ENCODE measurements around the gene FIZ1. TPM values are rescaled to one million over a fixed set of nuclear protein-coding genes. Genes with fewer than 3 reads are reported as not detected.

Gene FIZ1
- total RNA-seq, 2 experiments from 2014 or later: 6.0 to 17.1 TPM

DNA sequence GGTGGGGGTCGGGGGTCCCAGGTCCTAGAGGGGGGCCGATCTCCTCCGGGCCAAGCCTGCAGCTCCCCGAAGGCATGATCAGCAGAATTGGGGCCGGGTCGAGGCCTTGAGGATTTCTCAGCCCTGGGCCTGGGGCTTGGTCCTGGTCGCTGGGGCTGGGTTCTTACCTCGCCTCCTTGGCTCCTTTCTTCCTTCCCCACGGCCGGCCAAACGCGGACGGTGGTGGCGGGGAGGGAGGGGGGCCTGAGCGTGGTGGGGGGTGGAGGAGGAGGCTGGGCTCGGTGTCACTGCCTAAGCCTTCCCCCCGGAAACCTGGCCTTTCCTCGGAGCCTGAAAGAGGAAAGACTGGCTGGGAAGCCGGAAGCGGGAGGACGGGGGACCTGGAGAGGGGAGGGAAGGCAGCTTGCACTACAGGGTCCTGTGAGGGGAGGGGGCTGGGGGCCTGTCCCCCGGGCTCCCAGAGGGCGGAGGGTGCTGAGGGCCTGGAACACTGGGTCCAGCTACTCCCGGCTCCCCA is 18.6 kb downstream of the FIZ1 start, which contains the start of gene ZNF579:
Gene ZNF579, minus strand, starts transcription at position 221 of the 517 bp plus-strand sequence. CDS start 1,209 bp downstream, outside the sequence.
- intact Hi-C loops (cut with micrococcal nuclease; ENCODE audit: unreplicated experiment): loop anchor here (2.0 kb wide), 1 partner anchor 18 kb away; the partner anchor contains the start of gene FIZ1
- no peaks in the 10 kb centered on the region for H3K9me2 ChIP-seq (ENCODE audit: insufficient read depth, low read length)
- H3K27ac ChIP-seq (ENCODE audit: low read depth, low read length, poor library complexity, severe bottlenecking): peak within 1 kb of the TSS; percentile 49
- no TSS peak for BruUV-seq (replicated peaks)
- H3K9me3 ChIP-seq (ENCODE audit: low read length): no peaks in the 10 kb centered on the region
- peaks cover 9% of the 10 kb centered on the region; the same call in 1 of the 2 replicates for H3K79me2 ChIP-seq (ENCODE audit: insufficient read depth, low read depth, low read length)
- peak within 1 kb of the TSS; percentile 86 for H2AFZ ChIP-seq (ENCODE audit: low read length)
- CTCF ChIA-PET (ENCODE audit: unreplicated experiment): no interaction called here
- POLR2A ChIA-PET: interaction anchor here (0.7 kb wide), 1 partner anchor 310 kb away, joined by 3 read pairs; no protein-coding TSS in a partner anchor
- peak within 1 kb of the TSS; percentile 91 for H3K4me2 ChIP-seq (ENCODE audit: low read length)
- peaks cover 16% of the 10 kb centered on the region for H3K4me1 ChIP-seq (ENCODE audit: insufficient read depth, low read length, poor library complexity, severe bottlenecking)
- peaks cover 4% of the 10 kb centered on the region; the same call in 1 of the 2 replicates for H4K20me1 ChIP-seq (ENCODE audit: insufficient read depth, low read length)
- TF ChIP-seq EZH2phosphoT487 (IDR thresholded peaks at IDR 0.05; ENCODE audit: borderline replicate concordance, low read depth, low read length): no peak
- TF ChIP-seq, protein P1, sequence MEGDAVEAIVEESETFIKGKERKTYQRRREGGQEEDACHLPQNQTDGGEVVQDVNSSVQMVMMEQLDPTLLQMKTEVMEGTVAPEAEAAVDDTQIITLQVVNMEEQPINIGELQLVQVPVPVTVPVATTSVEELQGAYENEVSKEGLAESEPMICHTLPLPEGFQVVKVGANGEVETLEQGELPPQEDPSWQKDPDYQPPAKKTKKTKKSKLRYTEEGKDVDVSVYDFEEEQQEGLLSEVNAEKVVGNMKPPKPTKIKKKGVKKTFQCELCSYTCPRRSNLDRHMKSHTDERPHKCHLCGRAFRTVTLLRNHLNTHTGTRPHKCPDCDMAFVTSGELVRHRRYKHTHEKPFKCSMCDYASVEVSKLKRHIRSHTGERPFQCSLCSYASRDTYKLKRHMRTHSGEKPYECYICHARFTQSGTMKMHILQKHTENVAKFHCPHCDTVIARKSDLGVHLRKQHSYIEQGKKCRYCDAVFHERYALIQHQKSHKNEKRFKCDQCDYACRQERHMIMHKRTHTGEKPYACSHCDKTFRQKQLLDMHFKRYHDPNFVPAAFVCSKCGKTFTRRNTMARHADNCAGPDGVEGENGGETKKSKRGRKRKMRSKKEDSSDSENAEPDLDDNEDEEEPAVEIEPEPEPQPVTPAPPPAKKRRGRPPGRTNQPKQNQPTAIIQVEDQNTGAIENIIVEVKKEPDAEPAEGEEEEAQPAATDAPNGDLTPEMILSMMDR (conservative IDR thresholded peaks at IDR 0.05; ENCODE audit: low read length): no peak
- peaks cover 19% of the 10 kb centered on the region for H3K36me3 ChIP-seq (ENCODE audit: insufficient read depth, low read length)
- peak within 1 kb of the TSS; percentile 88 for H3K4me3 ChIP-seq (ENCODE audit: low read depth, low read length, poor library complexity, severe bottlenecking)
- peak; percentile 89 for DNase-seq (ENCODE audit: low spot score)

DNA sequence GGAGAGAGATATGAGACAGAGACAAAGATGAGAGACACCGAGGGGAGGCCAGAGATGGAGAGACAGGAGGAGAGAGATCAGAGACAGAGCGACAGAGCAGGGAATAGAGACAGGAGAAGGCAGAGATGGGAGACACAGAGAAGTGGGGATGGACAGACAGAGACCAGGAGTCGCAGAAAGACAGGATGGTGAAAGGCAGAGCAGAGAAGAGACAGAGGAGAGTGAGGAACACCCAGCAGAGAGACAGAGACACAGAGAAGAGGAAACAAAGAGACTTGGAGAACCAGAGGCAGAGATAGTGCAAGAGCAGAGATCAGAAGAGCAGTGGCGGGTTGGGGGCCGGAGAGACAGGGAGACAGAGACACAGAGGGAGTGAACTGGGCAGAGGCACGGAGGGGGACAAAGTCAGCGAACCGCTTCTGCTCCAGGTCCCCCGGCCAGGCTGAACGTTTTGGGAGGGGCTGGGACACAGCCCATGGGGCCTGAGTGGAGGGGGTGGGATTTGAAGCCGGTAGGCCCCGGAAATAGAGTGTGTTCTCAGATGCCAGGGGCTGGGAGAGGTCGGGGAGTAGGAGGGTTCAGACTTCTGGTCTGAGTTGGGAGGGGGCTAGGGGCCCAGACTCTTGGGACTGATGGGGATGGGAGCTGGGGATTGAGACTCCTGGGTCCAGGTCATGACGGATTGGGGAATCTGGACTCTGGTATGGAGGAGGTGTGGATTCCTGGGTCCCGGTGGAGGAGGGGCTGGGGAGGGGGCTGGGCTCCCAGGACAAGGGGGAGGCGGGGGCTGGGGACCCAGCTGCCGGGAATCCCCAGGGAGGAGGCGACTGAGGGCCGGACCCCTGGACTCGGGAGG is 19.3 kb downstream of the FIZ1 start:
- H3K27ac ChIP-seq (ENCODE audit: low read depth, low read length, poor library complexity, severe bottlenecking): peak overlapping the region; percentile 49
- H3K4me1 ChIP-seq (ENCODE audit: insufficient read depth, low read length, poor library complexity, severe bottlenecking): peaks cover 12% of the 10 kb centered on the region
- no TSS peak for BruUV-seq (replicated peaks)
- ChIA-PET CTCF (ENCODE audit: unreplicated experiment) (no interaction called here), POLR2A (no interaction called here)
- H3K36me3 ChIP-seq (ENCODE audit: insufficient read depth, low read length): peaks cover 19% of the 10 kb centered on the region
- DNase-seq (ENCODE audit: low spot score): peak; percentile 46
- intact Hi-C loops (cut with micrococcal nuclease; ENCODE audit: unreplicated experiment): loop anchor here (2.0 kb wide), 1 partner anchor 19 kb away; the partner anchor contains the start of gene FIZ1
- peaks cover 4% of the 10 kb centered on the region; the same call in 1 of the 2 replicates for H4K20me1 ChIP-seq (ENCODE audit: insufficient read depth, low read length)
- H3K4me3 ChIP-seq (ENCODE audit: low read depth, low read length, poor library complexity, severe bottlenecking): peak overlapping the region; percentile 88
- H2AFZ ChIP-seq (ENCODE audit: low read length): peak overlapping the region; percentile 3; the same call in 1 of the 2 replicates
- peaks cover 9% of the 10 kb centered on the region; the same call in 1 of the 2 replicates for H3K79me2 ChIP-seq (ENCODE audit: insufficient read depth, low read depth, low read length)
- no peaks in the 10 kb centered on the region for H3K9me2 ChIP-seq (ENCODE audit: insufficient read depth, low read length)
- peak overlapping the region; percentile 91 for H3K4me2 ChIP-seq (ENCODE audit: low read length)
- TF ChIP-seq EZH2phosphoT487 (IDR thresholded peaks at IDR 0.05; ENCODE audit: borderline replicate concordance, low read depth, low read length): no peak
- TF ChIP-seq, protein P1 (conservative IDR thresholded peaks at IDR 0.05; ENCODE audit: low read length): no peak
- no peaks in the 10 kb centered on the region for H3K9me3 ChIP-seq (ENCODE audit: low read length)
